ENCODE results near the gene ATXN7L1. TPM values are rescaled to one million over a fixed set of nuclear protein-coding genes. Genes with fewer than 3 reads are reported as not detected.

The ATXN7L1 gene
- total RNA-seq, 1 experiment from 2014 or later: 0.44 TPM

DNA sequence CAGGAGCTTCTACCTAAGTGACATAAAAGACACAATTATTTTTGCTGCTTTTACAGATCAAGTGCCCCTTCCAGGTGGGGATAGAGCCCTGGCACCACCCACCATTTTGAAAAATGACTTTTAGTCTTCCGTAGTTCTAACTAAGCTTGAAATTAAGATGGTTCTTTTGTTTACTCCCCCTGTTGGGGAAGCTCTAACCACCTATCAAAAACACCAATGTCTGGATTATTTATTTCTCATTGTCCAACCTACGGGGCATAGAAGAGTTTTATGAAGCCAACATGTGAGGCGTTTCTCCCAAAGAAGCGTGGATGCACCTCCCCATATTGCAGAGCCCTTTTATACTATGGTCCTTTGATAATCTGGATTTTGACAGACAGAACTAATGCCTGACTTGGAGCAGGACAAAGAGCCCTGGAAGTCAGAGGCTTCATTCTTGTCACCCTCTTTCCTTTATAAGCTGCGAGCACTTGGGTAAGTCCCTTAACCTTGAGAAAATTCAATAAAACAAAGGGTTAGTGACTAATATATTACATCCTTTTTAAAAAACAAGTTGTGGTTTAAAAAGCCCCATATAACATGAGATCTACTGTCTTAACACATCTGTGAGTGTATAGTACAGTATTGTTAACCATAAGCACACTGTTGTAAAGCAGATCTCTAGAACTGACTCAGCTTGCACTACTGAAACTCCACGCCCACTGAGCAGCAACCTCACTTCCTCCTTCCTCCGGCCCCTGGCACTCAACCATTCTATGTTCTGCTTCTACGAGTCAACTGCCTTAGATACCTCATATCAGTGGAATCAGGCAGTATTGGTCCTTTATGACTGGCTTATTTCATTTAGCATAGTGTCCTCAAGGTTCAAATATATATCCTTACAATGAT is 67.5 kb downstream of the ATXN7L1 start:
- in situ Hi-C loops (cut with HindIII; ENCODE audit: low sequenced_read_pairs): no loop called here

DNA sequence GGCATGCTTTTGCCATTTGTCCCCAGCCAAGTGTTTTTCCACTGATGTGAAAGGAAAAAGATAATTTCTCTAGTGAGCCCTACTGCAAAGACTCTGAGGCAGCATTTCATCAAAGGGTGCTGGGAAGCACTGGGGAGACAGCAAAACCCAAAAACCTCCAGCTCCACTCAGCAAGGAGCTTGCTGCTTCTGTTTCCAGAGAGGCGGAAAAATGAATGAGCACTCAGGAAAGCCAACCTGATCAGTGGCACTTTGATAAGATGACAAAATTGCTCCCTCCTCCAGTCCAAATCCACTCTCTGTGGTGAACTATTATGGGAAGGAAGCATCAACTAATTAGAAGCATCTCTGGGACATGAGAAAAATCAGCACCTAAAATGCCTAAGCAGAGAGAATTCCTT is 68.2 kb downstream of the ATXN7L1 start:
- no peak for DNase-seq (ENCODE audit: low spot score)
- in situ Hi-C loops (cut with HindIII; ENCODE audit: low sequenced_read_pairs): no loop called here

More for the DNA sequence above, 67.5 kb downstream of the ATXN7L1 start:
- no peak for DNase-seq (ENCODE audit: low spot score)

DNA sequence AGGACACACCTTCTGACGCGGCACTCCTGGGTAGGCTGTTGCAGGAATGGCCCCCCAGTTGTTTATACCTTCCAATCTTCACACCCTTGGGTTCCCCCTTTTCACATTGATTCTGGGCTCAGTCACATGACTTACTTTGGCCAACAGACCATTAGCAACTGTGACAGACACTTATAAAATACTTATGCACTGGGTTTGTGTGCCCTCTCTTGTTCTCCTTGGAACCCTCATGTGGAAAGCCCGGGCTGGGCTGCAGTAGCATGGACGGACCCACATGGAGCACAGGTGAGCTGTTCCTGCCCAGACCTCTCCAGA is 69.0 kb downstream of the ATXN7L1 start:
- DNase-seq (ENCODE audit: low spot score): no peak
- in situ Hi-C loops (cut with HindIII; ENCODE audit: low sequenced_read_pairs): no loop called here

DNA sequence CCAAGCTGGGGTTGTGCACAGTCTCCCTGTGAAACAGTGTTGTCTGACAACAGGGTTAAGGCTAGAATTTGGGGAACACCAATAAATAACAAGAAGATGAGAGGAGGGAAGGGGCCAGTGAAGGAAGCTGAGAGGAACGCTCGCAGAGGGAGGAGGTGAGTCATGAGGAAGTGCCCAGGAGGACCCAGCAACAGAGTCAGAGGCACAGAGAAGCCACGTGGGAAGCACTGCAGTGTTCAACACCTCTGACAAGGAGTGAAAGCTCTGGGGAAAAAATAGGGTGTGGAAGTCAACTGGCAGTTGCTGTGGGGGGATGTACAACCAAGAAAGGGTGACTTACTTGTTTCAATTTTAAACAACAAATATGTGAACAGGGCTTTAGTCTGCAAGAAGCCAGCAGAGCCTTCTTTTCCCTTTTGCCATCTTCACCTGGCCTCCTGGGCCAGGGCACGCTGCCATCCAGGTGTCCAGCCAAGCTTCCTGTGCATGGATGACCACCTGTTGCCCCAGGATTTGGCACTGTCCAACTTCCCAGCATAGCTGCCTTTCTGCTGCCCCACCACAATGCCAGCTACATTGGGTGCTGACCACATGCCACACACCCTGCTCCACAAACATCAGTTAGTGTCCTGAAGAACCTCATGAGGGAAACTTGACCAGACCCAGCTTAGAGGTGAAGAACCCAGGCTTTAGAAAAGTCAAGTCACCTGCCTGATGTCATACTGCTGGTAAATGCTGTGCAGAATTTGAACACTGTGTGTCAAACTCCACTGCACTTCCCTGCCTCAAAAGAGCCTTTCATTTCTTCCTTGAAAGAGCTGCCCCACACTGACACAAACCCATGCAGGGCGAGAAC is 69.6 kb downstream of the ATXN7L1 start:
- DNase-seq (ENCODE audit: low spot score): peak; percentile 71
- in situ Hi-C loops (cut with HindIII; ENCODE audit: low sequenced_read_pairs): no loop called here

DNA sequence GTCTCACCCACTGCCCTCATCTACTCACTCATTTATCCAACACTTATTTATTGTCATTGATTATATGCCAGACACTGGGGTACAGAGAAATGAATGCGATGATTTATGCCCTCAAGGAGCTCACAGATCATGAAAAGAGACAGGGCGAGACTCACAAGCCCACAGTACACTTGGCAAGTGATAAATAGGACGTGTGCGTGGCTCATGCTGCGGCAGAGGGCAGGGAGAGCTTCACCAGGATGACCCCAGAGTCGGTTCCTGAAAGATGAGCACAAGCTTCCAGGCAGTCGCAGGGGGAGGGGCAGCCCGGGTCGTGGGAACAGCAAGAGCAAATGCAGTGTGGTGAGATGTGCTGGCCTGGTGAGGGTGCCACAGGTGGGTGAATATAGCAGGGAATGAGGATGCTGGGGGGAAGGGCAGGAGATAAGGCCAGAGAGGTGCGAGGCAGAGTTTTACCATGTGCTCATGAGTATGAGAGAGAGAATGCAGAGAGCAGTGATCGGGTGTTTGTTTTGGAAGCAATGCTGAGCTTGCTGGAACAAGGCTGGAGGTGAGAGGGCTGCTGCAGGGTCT is 70.9 kb downstream of the ATXN7L1 start:
- in situ Hi-C loops (cut with HindIII; ENCODE audit: low sequenced_read_pairs): no loop called here
- DNase-seq (ENCODE audit: low spot score): no peak

DNA sequence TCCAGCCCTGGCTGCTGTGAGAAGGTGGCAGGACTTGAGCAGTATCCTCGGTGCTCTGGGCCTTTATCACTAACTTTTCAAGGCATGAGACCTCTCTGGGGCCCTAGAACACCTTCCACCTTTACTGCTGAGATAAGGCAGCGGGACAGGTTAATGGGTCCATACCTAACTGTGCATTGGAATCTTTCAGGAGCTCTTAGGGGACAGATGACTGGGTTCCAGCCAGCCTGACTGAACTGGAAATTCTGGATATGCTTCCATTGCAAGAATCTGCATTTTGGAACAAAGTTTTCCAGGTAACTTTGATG is 73.0 kb downstream of the ATXN7L1 start:
- in situ Hi-C loops (cut with HindIII; ENCODE audit: low sequenced_read_pairs): no loop called here
- no peak for DNase-seq (ENCODE audit: low spot score)

DNA sequence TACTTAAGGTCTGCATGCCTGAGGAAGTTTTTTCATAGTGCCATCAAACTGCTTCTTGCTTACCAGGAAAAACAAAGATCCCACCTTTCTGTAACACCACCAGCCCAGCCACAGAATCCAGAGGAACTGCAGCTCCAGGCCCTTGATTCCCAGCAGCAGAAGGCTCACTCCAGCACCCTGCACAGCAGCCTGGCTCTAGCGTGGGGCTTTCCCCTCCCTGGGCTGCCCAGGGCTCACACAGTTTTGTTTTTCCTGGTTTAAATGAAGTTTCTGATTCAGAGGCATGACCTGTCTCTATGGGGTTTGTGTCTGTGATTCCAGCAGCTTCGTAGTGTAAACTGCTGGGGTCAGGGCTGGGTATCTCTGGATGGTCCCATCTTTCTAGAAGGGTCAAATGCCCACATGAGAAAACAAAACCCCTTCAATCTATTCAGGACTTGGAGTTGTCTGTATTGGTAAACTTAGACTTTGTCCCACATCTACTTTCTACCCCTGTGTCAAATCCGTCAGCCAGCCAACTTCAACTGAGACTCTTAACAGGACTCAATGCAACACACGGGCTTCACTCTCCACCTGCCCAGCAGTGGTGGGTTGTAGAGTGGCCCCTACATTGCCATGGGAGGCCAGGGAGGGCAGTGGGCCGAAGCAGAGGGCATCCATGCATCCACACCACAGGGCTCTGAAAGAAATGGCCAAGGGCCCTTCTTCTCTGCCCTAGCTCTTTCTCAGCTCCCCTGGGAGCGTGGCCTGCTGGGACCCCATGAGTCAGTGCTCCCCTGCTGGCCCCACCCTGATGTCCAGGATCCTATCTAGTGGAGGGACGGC is 73.6 kb downstream of the ATXN7L1 start:
- in situ Hi-C loops (cut with HindIII; ENCODE audit: low sequenced_read_pairs): no loop called here

DNA sequence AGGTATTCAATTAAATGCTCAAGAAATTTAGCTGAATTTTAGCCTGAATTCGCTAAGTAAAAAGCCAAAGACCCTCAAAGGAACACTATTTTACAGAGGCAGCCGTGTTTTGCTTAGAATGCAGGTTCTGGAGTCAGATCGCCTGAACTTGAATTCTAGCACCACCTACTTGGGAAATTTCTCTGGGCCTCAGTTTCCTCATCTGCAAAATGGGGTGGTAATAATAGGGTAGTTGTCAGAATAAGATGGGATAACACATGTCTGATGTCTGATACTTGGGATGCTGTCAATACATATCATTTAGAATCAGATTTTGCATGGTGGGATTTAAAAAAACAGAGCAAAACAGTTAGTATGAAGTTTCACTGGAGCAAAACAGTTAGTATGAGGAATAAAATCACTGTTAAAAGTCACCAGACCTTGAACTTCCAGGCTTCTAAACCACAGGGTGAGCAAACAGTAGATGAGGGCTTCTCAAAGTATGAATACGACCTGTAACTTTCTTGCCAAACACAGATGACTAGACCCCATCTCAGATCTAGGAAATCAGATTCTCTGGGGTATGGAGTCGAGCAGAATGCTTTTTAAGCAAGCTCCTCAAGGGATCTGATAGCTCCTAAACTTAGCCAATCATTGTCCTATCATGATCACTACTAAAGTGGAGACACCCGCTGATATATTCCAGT is 75.4 kb downstream of the ATXN7L1 start:
- in situ Hi-C loops (cut with HindIII; ENCODE audit: low sequenced_read_pairs): no loop called here
- DNase-seq (ENCODE audit: low spot score): no peak

More for the DNA sequence above, 73.6 kb downstream of the ATXN7L1 start:
- no peak for DNase-seq (ENCODE audit: low spot score)

DNA sequence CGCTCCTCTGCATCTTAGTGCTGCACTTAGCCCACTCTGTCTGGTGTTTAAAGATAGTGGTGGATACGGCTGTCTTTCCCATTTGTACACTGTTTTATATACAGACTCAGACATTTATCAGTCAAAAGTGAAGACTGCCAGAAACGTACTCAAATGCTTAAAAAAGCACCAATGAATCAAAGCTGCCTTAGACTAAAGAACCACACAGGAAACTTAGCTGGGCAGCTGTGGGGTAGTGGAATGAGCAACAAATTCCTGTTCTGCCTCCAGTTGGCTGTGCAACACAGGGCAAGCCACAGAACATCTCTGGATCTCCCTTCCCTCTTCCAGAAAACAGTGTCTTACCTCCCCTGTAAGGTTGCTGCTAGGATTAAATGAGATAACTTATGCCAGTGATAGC is 76.0 kb downstream of the ATXN7L1 start:
- in situ Hi-C loops (cut with HindIII; ENCODE audit: low sequenced_read_pairs): no loop called here
- DNase-seq (ENCODE audit: low spot score): no peak

DNA sequence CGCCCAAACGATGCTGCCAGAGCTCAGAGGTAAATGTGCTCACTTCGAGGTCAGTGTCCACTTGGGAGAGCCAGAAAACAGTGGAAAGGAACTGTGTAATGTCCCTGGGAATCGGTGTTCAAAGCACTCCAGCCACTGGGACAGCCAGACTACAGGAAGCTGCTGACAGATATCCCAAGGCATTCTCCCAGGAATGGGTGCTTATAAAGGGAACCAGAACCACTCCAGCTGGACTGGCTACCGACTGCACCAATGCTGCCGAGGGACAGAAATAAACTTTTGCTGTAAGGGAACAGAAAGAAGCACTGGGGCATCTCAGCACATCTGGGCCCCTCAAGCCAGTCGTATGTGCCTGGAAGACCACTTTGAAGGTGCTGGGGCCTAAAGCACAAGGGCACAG is 76.7 kb downstream of the ATXN7L1 start:
- in situ Hi-C loops (cut with HindIII; ENCODE audit: low sequenced_read_pairs): no loop called here
- no peak for DNase-seq (ENCODE audit: low spot score)

DNA sequence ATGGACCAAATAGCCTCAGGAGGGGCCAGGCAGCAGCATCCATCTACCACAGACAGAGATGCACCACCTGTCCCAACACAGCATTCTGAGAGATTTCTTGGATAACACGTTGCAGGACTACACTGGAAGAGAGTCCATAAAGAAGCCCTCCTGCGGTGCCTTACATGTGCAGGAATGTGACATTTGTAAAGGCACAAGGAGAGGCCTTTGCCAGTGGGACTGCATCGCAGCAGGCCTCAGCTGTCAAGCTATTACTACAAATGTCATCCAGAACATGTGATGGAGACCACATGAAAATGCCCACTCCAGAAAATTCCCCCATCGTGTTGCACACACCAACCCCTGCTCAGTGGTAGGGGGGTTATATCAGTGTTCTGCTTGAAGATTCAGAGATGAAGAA is 77.4 kb downstream of the ATXN7L1 start:
- in situ Hi-C loops (cut with HindIII; ENCODE audit: low sequenced_read_pairs): no loop called here
- no peak for DNase-seq (ENCODE audit: low spot score)

DNA sequence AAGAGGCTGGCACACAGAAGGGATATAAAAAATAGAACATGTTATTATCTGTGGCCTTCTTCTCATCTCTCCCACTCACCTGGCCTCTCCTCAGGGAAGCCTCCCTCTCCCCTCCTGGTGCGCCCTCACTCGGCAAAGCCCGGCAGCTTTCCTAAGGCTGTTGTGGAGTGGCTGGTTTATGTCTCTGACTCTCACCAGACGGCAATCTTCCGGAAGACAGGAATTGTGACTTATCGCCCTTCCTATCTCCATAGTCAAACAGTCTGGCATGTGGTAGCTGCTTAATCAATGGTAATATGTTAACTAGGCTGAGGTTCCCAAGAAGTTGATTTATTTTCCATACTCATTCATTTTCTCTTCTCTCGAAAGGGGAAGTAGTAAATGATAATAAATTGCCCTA is 78.7 kb downstream of the ATXN7L1 start:
- no peak for DNase-seq (ENCODE audit: low spot score)
- in situ Hi-C loops (cut with HindIII; ENCODE audit: low sequenced_read_pairs): no loop called here

DNA sequence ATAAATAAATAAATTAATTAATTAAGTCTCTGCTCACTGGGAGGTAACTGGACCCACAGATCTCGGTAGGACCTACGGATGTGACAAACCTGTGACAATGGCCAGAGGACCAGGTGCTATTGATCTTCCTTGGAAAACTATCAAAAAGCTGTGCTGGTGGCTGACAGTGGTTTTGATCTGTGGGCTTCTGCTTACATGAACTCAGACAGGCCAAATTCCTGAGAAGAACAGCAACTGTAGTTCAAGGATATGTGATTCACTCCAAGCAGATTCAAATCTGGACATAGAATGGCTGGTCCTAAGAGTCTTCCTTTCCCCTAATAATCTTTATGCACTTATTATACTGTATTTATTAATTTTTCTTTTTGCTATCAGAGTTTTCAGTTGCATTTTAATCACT is 80.0 kb downstream of the ATXN7L1 start:
- no peak for DNase-seq (ENCODE audit: low spot score)
- in situ Hi-C loops (cut with HindIII; ENCODE audit: low sequenced_read_pairs): no loop called here

DNA sequence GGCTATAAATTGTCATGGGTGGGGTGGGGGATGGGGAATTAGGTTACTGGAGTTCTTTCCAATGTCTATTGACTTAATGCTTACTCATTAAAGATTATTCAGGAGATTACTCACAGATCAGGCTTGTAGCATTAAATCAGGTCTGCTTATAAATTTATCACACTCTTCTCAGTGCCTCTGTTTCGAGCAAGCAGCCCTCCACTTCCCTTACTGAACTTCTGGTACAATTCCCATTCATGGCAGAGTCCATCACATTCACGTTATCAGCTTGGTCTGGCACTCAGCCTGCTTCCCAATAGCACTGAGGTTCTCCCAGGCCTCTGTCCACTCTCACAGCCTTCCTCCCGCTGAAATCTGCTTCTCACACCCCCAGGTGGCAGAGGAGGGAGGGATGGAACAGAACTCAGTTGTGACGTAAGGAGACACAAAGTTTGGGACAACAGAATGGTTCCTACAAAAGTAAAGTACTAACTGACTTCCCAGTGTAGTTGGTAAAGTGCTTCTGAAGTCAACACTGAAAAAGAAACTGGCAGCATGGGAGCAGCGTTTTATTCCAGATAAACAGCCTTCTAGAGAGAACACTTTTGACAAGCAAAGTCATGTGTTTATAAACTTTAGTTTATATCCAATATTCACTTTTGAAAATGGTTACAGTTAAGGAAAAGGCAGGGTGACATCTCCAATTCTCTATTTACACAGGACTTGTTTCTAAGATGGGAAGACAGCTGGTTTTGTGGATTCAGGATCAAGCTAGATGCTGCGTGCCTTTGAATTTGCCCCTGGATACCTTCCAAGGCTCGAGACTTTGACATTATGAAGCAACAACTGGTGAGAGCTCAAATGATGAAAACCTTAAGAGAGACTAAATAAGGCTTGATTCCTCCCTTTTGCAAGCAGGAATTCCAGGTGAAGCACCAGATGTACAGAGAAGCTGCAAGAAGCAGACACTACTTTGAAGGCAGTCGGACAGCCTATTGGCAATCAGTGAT is 81.4 kb downstream of the ATXN7L1 start:
- DNase-seq (ENCODE audit: low spot score): no peak
- in situ Hi-C loops (cut with HindIII; ENCODE audit: low sequenced_read_pairs): no loop called here

DNA sequence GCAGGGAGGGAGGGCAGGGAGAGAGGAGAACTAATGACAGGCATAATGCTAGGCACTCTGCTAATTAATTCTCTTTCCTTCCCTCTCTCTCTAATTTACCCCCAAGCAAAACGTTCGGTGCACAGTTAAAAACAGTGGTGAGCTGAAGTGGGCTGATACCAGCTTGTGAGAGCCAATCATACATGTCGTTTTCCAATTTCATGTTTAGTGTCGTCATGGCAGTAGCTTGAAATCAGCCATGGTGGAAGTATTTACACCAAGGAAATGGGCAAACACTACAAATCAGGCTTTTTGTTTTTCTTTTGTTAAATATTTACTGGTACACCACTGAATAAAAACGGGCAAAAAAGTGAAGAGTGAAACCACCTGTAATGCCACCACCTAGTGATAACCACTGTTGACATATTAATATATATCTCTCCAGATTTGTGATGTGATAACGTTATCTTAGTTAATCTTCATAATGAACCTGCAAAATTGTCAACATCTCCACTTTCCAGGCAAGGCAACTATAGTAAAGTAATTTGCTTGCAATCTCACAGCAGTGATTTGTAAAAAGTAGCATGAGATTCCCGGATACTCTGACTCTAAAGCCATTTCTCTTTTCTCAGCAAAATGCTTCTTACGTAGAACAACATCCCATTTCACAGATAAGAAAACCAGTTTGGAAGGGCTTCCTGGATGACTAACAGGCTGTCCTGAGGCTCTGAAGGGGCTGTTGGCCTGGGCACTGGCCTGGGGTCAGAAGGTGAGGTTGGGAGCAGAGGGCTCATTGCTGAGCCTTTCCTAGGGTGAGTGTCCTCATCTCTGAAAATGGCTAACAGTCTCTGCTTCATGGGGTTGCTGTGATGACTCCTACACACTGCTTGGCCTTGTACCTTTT is 83.7 kb downstream of the ATXN7L1 start:
- in situ Hi-C loops (cut with HindIII; ENCODE audit: low sequenced_read_pairs): no loop called here
- no peak for DNase-seq (ENCODE audit: low spot score)

DNA sequence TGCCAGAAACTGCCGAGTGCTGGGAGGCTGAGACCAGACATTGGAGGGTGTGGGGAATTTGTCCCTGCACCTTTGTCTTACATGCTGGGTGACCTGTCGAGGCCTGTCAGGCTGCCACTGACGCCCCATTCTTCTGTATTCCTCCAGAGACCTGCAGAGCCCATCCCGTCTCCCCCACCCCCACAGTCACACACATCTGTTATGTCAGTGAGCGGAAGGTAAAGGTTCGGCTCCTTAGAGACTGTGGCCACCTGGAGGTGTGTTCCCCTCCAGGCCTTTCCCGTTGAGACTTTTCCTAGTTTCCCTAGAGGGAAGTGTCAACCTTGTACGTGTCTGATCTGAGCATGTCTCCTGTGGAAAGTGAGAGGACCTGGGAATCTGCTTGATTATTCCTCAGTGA is 84.5 kb downstream of the ATXN7L1 start:
- no peak for DNase-seq (ENCODE audit: low spot score)
- in situ Hi-C loops (cut with HindIII; ENCODE audit: low sequenced_read_pairs): no loop called here

DNA sequence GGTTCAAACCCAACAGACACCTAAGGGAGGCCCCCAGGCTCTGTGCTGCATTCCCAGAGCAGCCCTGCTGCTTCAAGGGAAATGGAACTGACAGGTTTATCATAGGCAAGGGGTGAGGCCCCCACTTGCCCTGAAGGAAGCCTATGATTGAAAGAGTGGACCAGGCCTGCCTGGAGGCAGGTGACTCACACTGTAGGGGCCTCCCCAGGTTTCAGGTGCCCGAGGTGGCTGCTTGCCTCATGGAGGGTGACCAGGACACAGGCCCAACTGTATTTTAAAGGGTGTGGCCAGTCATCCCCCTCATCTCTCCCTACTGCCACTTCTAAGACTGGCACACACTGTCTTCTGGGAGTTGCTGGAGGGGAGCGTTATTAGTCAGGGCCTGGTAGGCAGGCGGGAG is 85.4 kb downstream of the ATXN7L1 start:
- in situ Hi-C loops (cut with HindIII; ENCODE audit: low sequenced_read_pairs): no loop called here
- DNase-seq (ENCODE audit: low spot score): no peak

Measured in G401 (cell line).